HepG2 (cell line): ENCODE measurements around the gene SUN1.

Experiments
- DR1 ChIP-seq: sonication (generic); formaldehyde crosslinking; IDR thresholded peaks from 2 replicates; pipeline ENCODE4 v1.8.0; 2021; ENCODE audit warnings: mild to moderate bottlenecking, missing genetic modification reagents, inconsistent platforms
- ELF4 ChIP-seq: sonication (generic); formaldehyde crosslinking; IDR thresholded peaks from 2 replicates; pipeline ENCODE4 v1.5.0; 2020; ENCODE audit warnings: missing genetic modification reagents, mild to moderate bottlenecking, moderate library complexity, borderline replicate concordance
- NCOA2 ChIP-seq: sonication (generic); formaldehyde crosslinking; IDR thresholded peaks from 2 replicates; pipeline ENCODE4 v1.8.0; 2022; ENCODE audit warnings: inconsistent platforms
- PBX3 ChIP-seq: sonication (generic); formaldehyde crosslinking; IDR thresholded peaks from 2 replicates; pipeline ENCODE4 v1.8.1; 2023; ENCODE audit warnings: missing genetic modification reagents, inconsistent platforms, borderline replicate concordance
- POLR2AphosphoS5 ChIP-seq: IDR thresholded peaks from 2 replicates; pipeline ENCODE4 v1.6.1; 2012; ENCODE audit warnings: low read depth, low read length
- PTBP1 ChIP-seq: fragments of 200-400 bp; formaldehyde crosslinking; IDR thresholded peaks from 2 replicates; pipeline ENCODE4 v1.6.1; 2018; ENCODE audit warnings: low read length, low read depth; ENCODE audit not compliant: poor library complexity, severe bottlenecking
- TFDP1 ChIP-seq: IDR thresholded peaks from 2 replicates; pipeline ENCODE4 v1.6.1; 2016; ENCODE audit warnings: missing compliant biosample characterization, missing genetic modification reagents, borderline replicate concordance
- ZNF101 ChIP-seq: sonication (generic); formaldehyde crosslinking; IDR thresholded peaks from 2 replicates; pipeline ENCODE4 v1.4.0; 2020; ENCODE audit warnings: mild to moderate bottlenecking, low read depth, missing genetic modification reagents, borderline replicate concordance
- ZNF343 ChIP-seq: sonication (generic); formaldehyde crosslinking; IDR thresholded peaks from 2 replicates; pipeline ENCODE4 v1.4.0; 2020; ENCODE audit warnings: mild to moderate bottlenecking, missing genetic modification reagents
- ZSCAN30 ChIP-seq: sonication (generic); formaldehyde crosslinking; IDR thresholded peaks from 2 replicates; pipeline ENCODE4 v1.5.0; 2020; ENCODE audit warnings: mild to moderate bottlenecking, missing genetic modification reagents

- TF ChIP-seq ZNF101 (no peak), ZSCAN30 (CRISPR knock-in tag) (no peak), PTBP1 (no peak), PBX3 (CRISPR knock-in tag) (no peak), DR1 (CRISPR knock-in tag) (no peak), POLR2AphosphoS5 (no peak), ELF4 (CRISPR knock-in tag) (no peak), ZNF343 (CRISPR knock-in tag) (no peak), NCOA2 (CRISPR knock-in tag) (no peak), TFDP1 (CRISPR knock-in tag) (no peak)
Measured at GRCh38 chr7:851204-851603, 18.9 kb downstream of the SUN1 start.
